LNCAP (cell line): ENCODE data around the gene COMT.
A peak's percentile ranks its signal among the peaks of the same experiment; 100 is the strongest.

ENCODE experiments used
- TF ChIP-seq, protein P1 (sequence below): fragments of 450-650 bp; IDR thresholded peaks from 2 replicates; pipeline ENCODE4 v1.5.1; 2017; ENCODE audit warnings: mild to moderate bottlenecking

The COMT gene

DNA sequence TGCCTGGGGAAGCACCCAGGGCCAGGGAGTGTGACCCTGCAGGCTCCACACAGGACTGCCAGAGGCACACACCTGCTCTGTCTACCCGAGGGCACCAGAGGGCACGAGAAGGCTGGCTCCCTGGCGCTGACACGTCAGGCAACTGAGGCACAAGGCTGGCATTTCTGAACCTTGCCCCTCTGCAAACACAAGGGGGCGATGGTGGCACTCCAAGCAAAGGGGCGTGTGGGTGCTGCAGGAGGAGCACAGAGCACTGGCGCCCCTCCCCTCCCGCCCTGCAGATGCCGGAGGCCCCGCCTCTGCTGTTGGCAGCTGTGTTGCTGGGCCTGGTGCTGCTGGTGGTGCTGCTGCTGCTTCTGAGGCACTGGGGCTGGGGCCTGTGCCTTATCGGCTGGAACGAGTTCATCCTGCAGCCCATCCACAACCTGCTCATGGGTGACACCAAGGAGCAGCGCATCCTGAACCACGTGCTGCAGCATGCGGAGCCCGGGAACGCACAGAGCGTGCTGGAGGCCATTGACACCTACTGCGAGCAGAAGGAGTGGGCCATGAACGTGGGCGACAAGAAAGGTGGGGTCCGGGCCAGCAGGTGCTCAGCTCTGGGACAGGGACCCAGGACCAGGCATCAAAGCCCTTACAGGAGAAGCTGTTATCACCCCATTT is 20.8 kb downstream of the COMT start:
- TF ChIP-seq, protein P1, sequence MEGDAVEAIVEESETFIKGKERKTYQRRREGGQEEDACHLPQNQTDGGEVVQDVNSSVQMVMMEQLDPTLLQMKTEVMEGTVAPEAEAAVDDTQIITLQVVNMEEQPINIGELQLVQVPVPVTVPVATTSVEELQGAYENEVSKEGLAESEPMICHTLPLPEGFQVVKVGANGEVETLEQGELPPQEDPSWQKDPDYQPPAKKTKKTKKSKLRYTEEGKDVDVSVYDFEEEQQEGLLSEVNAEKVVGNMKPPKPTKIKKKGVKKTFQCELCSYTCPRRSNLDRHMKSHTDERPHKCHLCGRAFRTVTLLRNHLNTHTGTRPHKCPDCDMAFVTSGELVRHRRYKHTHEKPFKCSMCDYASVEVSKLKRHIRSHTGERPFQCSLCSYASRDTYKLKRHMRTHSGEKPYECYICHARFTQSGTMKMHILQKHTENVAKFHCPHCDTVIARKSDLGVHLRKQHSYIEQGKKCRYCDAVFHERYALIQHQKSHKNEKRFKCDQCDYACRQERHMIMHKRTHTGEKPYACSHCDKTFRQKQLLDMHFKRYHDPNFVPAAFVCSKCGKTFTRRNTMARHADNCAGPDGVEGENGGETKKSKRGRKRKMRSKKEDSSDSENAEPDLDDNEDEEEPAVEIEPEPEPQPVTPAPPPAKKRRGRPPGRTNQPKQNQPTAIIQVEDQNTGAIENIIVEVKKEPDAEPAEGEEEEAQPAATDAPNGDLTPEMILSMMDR: peak; percentile 83

DNA sequence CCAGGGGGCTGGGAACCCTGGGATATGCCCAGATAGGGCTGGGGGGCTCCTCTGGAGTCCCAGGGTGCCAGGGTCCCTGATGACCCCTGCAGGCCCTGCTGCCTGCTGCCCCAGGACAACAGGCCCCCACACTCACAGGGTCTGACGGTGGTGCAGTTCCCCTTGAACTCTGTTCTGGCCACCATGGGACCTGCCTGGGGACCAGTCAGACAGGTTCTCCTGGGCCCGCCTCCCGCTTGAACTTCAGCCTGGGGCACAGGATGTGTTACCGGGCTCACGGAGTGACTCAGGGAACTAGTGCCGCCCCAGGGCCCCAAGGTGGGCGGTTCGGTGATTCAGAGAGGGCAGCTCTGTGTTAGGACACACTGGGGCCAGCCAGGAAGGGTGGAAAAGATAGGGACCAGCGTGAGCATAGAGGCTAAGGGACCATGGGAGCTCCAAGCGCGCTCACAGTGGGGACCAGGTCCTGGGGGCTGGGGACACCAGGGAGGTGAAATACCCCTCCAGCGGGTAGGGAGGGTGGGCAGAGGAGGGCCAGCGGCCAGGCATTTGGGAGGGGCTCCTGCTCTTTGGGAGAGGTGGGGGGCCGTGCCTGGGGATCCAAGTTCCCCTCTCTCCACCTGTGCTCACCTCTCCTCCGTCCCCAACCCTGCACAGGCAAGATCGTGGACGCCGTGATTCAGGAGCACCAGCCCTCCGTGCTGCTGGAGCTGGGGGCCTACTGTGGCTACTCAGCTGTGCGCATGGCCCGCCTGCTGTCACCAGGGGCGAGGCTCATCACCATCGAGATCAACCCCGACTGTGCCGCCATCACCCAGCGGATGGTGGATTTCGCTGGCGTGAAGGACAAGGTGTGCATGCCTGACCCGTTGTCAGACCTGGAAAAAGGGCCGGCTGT is 21.6 kb downstream of the COMT start:
- TF ChIP-seq, protein P1: no peak

DNA sequence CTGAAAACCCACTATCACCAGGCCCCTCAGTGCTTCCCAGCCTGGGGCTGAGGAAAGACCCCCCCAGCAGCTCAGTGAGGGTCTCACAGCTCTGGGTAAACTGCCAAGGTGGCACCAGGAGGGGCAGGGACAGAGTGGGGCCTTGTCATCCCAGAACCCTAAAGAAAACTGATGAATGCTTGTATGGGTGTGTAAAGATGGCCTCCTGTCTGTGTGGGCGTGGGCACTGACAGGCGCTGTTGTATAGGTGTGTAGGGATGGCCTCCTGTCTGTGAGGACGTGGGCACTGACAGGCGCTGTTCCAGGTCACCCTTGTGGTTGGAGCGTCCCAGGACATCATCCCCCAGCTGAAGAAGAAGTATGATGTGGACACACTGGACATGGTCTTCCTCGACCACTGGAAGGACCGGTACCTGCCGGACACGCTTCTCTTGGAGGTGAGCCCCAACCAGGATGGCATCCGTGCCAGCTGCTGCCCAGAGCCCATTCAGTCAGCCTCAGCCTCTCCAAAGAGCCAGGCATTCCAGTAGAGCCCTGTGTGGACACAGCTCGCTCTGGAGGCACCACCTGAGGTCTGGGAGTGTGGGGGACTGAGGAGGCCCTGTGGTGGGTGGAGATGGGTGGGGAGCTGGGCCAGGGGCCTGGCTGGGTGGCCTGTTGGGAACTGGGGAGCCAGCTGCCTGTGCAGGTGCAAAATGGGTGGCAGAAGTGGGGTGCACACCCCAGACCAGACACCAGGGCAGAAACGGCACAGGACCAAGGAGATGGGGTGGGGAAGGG is 22.5 kb downstream of the COMT start:
- TF ChIP-seq, protein P1: no peak

DNA sequence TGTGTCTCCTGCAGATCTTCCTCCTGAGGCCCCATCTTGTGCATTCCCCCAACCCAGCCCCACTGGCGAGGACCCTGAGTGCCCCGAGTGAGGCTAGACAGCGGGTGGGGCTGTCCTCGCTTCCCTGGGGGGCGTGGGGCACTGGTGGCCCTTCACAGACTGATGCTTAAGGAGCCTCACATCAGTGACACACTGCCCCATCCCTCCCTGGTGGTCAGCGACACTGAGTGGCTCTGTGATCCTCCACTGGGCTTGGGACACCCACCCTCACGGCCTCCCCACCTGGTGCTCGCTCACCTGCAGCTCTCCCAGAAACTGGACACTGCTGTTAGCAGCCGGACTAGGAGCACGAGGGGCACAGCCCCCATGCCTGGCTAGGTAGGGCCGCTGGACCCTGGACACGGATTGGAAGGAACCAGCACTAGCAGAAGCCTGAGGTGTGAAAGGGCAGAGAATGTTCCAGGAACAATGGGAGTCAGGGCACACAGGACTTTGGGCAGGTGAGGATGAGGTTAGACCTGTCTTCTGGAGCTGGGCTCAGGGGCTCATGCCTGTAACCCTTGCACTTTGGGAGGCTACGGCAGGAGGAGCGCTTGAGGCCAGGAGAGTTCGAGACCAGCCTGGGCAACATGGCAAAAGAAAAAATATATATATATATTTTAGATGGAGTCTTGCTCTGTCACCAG is 23.3 kb downstream of the COMT start:
- TF ChIP-seq, protein P1: no peak

DNA sequence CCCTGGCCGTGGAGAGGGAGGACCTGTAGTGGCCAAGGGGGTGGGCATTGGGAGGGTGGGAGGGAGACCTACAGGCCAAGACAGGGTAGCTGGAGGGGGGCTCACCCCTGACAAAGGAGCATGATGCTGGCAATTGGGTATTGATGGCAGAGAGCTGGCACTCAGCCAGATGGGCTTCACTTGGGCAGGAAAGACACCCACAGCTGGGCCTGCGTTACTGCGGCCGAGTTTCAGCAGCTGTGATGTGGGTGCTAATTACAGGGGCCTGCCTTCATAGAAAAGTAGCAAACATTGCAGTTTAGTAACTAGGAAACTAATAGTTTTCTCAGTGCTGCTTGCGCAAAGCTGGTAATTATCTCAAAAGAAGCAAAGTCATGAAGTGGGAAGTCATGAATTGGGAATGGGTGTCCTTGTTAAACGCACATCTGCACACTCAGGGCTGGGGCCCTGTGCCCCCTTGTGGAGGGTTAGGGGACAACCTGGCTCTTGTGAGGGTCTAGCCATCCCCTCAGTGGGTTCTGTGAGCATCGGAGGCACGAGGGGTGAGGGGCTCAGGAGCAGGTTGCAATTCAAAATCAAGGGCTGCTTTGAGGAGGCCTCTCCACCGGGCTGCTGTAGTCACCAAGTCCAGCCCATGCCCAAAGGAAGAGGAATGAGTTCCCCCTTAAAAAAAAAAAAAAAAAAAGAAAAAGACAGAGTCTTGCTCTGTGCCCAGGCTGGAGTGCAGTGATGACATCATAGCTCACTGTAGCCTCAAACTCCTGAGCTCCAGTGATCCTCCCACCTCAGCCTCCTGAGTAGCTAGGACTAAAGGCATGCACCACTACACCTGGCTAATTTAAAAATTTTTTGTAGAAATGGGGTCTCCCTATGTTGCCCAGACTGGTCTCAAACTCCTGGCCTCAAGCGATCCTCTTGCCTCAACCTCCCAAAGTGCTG is 24.5 kb downstream of the COMT start:
- TF ChIP-seq, protein P1: peak; percentile 40; the same call in 1 of the 2 replicates

DNA sequence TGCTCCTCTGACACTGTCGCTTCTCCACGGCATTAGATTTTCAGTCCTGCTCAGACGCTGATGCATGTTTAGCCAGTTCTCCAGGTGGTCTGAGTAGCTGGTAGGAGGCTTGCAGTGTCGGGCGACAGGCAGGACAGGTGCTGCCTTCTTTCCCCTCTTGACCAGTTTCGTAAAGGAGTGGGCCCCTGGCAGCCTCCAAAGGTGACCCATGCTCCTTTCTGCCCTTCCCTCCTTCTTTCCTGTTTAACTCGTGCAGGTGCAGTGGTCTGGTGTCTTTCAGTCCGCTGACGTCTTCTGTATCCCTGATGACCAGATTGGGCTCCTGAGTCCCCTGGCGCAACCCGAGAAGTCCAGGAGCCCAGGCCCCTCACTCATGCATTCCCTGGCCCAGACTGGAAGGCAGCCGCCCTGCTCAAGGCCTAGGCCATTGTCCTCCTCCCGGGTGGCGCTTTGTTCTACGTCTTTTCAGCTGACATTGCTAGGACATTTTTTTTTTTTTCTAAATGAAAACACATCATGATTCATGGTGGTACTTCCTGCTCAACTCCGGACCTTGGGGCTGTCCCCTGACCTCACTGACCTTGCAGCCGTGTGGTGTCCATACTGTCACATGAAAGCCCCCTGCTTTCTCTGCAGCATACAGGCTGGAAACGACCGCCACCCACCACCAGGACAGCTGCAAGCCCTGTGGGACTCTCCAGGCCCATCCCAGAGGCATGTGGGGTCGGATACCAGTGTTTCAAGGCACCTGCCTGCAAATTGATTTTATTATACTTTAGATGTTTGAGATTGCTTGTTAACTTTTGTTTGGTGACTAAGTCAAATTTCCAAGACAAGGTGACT is 25.6 kb downstream of the COMT start:
- TF ChIP-seq, protein P1: no peak
